Kidney (tissue), 14 donors: ENCODE results near the gene POMGNT1. TPM values are rescaled to one million over a fixed set of nuclear protein-coding genes. Genes with fewer than 3 reads are reported as not detected.
"Not testable (repeated sequence)": the region's sequence is repeated elsewhere in the genome, so short reads cannot be mapped to it uniquely, and the experiment has no call there.

Experiments
- DNase-seq, 5 donors: peaks; one replicate each; pipeline ENCODE4 v3.0.0-alpha.2; 2013 to 2020
- FAIRE-seq: peaks from 2 replicates; lab custom pipeline; 2012; peaks lifted over from hg19 to GRCh38; lab: Jason Lieb, UNC
- H3K27ac ChIP-seq, 2 donors: one replicate each; pipeline ENCODE4 v1.7.0; 2013; ENCODE audit warnings: low read depth in 2 of 2, low read length in 2 of 2, inconsistent platforms in 1 of 2
- H3K27me3 ChIP-seq: one replicate; pipeline ENCODE4 v1.7.1; 2013; ENCODE audit warnings: low read length, inconsistent platforms; ENCODE audit not compliant: control insufficient read depth, insufficient read depth
- H3K36me3 ChIP-seq, 3 donors: one replicate each; pipeline versions ENCODE4 v1.7.0 to v1.7.1; 2013; ENCODE audit warnings: low read length in 3 of 3, control low read depth in 1 of 3, inconsistent platforms in 1 of 3; ENCODE audit not compliant: insufficient read depth in 3 of 3, control insufficient read depth in 2 of 3
- H3K4me1 ChIP-seq, 3 donors: one replicate each; pipeline versions ENCODE4 v1.7.0 to v1.7.1; 2013; ENCODE audit warnings: low read length in 3 of 3, inconsistent platforms in 1 of 3, low read depth in 1 of 3; ENCODE audit not compliant: control insufficient read depth in 2 of 3, insufficient read depth in 2 of 3
- H3K4me3 ChIP-seq, 3 donors: one replicate each; pipeline versions ENCODE4 v1.7.0 to v1.8.1; 2013; ENCODE audit warnings: low read length in 3 of 3, control low read depth in 1 of 3, inconsistent platforms in 1 of 3
- H3K9ac ChIP-seq, 3 donors: one replicate each; pipeline versions ENCODE4 v1.7.0 to v1.7.1; 2013; ENCODE audit warnings: low read length in 3 of 3, control low read depth in 1 of 3, inconsistent platforms in 1 of 3
- H3K9me3 ChIP-seq, 3 donors: one replicate each; pipeline versions ENCODE4 v1.7.0 to v1.7.1; 2013; ENCODE audit warnings: low read length in 3 of 3, control low read depth in 1 of 3, inconsistent platforms in 1 of 3; ENCODE audit not compliant: control insufficient read depth in 2 of 3, insufficient read depth in 1 of 3
- intact Hi-C: fragments of 100-400 bp; cut with DNase I; formaldehyde crosslinking; loops from one replicate; pipeline ENCODE4 v1.11.1; 2022
- polyA plus RNA-seq: library from polyadenylated mRNA; stranded (reverse); fragments of 350-450 nt; fragmentation: Illumina TruSeq; extraction: RNeasy Lipid Tissue Mini Kit (QIAGEN cat#74804); gene quantifications from one replicate; pipeline ENCODE4 v1.2.3, GENCODE V29; 2014; ENCODE audit warnings: low read depth, low replicate concordance; ENCODE audit not compliant: insufficient read depth
- total RNA-seq: library from RNA; stranded (reverse); fragmentation: NEBNext Ultra II Directional; extraction: Animal tissue kit (Norgen Biotek cat#: 25700); gene quantifications from one replicate; pipeline ENCODE4 v1.2.1, GENCODE V29; 2021
- TF ChIP-seq, protein P1 (sequence below): IDR thresholded peaks from 3 replicates; pipeline ENCODE4 v1.5.1; 2012; ENCODE audit warnings: mild to moderate bottlenecking, moderate library complexity, borderline replicate concordance; ENCODE audit not compliant: insufficient read depth; ENCODE audit errors: extremely low read depth
- donor health status: control.
- donor health status: control.
- donor health status: control.
- donor health status: control.
- donor health status: control.
- donor health status: DM: yes; HTN: yes; CAD: no.
- donor health status: Normal renal cell carcinoma (clear cell type).

Gene POMGNT1
- total and polyA plus RNA-seq, 2 donors from 2014 or later = 65.1 to 129 TPM

- H3K27me3 ChIP-seq = no peaks in the 10 kb centered on the region
- peak overlapping the region; percentile 57 to 70 for H3K27ac ChIP-seq
- TF ChIP-seq, protein P1, sequence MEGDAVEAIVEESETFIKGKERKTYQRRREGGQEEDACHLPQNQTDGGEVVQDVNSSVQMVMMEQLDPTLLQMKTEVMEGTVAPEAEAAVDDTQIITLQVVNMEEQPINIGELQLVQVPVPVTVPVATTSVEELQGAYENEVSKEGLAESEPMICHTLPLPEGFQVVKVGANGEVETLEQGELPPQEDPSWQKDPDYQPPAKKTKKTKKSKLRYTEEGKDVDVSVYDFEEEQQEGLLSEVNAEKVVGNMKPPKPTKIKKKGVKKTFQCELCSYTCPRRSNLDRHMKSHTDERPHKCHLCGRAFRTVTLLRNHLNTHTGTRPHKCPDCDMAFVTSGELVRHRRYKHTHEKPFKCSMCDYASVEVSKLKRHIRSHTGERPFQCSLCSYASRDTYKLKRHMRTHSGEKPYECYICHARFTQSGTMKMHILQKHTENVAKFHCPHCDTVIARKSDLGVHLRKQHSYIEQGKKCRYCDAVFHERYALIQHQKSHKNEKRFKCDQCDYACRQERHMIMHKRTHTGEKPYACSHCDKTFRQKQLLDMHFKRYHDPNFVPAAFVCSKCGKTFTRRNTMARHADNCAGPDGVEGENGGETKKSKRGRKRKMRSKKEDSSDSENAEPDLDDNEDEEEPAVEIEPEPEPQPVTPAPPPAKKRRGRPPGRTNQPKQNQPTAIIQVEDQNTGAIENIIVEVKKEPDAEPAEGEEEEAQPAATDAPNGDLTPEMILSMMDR = no peak
- no peaks in the 10 kb centered on the region for H3K36me3 ChIP-seq
- peak in 3 of 5 donors; percentile 83 to 99 (median 89) for DNase-seq
- H3K9ac ChIP-seq = peak overlapping the region; percentile 54 to 88 (median 84)
- H3K4me1 ChIP-seq = peaks cover 0 to 7% (median 0%) of the 10 kb centered on the region in 3 donors
- peak overlapping the region; percentile 87 to 95 (median 91) for H3K4me3 ChIP-seq
- FAIRE-seq = no peak
- H3K9me3 ChIP-seq = no peaks in the 10 kb centered on the region
- intact Hi-C loops = no loop called here
Observed at GRCh38 chr1:46246548-46247435, 48.6 kb upstream of the POMGNT1 start.

DNA sequence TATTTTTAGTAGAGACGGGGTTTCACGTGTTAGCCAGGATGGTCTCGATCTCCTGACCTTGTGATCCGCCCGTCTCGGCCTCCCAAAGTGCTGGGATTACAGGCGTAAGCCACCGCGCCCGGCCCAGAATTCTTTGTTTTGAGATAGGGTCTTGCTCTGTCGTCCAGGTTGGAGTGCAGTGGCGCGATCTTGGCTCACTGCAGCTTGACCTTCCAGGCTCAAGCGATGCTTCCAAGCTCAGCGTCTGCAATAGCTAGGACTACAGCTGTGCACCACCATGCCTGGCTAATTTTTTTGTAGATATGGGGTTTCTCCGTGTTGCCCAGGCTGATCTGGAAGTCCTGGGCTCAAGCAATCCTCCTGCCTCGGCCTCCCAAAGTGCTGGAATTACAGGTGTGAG, 47.9 kb upstream of the POMGNT1 start:
- H3K9ac ChIP-seq, H3K36me3 ChIP-seq, H3K9me3 ChIP-seq, intact Hi-C loops, H3K4me1 ChIP-seq, FAIRE-seq, H3K4me3 ChIP-seq, H3K27me3 ChIP-seq, H3K27ac ChIP-seq: not testable (repeated sequence)
- peak in 1 of 5 donors; percentile 59 for DNase-seq

DNA sequence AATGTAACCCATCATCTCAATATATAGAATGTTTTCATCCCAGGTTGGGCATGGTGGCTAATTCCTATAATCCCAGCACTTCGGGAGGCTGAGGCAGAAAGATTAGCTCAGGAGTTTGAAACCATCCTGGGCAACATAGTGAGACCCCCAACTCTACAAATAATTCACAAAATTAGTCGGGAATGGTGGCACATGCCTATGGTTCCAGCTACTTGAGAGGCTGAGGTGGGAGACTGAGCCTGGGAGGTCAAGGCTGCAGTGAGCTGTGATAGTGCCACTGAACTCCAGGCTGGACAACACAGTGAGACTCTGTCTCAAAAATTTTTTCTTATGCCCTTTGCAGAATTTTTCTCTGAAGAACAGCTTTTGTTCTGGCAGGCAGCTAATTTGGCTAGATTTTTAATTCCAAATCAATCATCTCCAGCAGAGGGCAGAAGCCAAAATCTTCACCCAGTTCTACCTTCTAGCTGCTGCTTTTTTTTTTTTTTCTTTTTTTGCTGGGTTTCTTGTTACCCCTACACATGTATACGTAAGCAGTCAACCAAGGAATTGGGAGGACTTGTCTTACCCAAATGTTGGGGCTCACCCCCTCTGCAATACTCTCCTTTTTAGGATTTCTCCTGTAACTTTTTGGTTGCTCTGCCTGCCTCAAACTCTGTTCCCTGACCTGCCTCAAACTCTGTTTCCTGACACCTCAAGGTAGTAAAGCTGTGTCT, 46.6 kb upstream of the POMGNT1 start:
- Histone ChIP-seq H3K4me1 (peaks cover 0 to 7% (median 0%) of the 10 kb centered on the region in 3 donors), H3K9ac (peak overlapping the region in 1 of 3 donors; percentile 34), H3K36me3 (no peaks in the 10 kb centered on the region), H3K9me3 (no peaks in the 10 kb centered on the region), H3K4me3 (no peak overlapping the region), H3K27ac (no peak overlapping the region), H3K27me3 (no peaks in the 10 kb centered on the region)
- FAIRE-seq (no peak), DNase-seq (peak in 1 of 5 donors; percentile 22)
- TF ChIP-seq, protein P1 = peak; percentile 21
- intact Hi-C loops = no loop called here

GRCh38 chr1:46243831-46244230, 45.6 kb upstream of the POMGNT1 start:
- H3K36me3 ChIP-seq, H3K9ac ChIP-seq, intact Hi-C loops, H3K9me3 ChIP-seq, H3K27ac ChIP-seq, H3K27me3 ChIP-seq, FAIRE-seq, H3K4me1 ChIP-seq, H3K4me3 ChIP-seq, DNase-seq: not testable (repeated sequence)
